ENCODE results near the gene CAMTA1. TPM values are rescaled to one million over a fixed set of nuclear protein-coding genes. Genes with fewer than 3 reads are reported as not detected.

CAMTA1 gene
- polyA plus RNA-seq, 1 donor from 2014 or later = 162 TPM

DNA sequence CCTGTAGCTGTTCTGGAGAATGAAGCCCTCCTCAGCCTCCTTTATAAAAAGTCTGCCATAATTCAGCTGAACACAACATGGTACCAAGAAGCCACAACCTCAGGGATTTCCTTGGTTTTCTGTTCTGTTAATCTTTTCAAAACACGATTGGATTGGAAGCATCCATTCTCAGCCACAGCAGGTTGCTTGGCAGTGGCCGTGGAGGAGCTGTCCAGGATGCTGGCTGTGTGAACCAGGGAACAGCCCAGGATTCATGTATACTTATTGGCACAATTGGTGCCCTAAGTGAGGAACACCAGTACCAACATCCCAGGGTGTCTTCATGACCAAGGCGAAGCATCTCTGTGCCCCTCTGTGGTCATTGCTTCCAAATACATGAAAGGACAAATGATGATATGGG, 393.5 kb downstream of the CAMTA1 start:
- H3K36me3 ChIP-seq (ENCODE audit: insufficient read depth, low read length) = no peaks in the 10 kb centered on the region
- peaks cover 10% of the 10 kb centered on the region for H3K9me3 ChIP-seq (ENCODE audit: low read length)
- no peak overlapping the region for H3K9ac ChIP-seq (ENCODE audit: low read length)
- no peaks in the 10 kb centered on the region for H3F3A ChIP-seq (ENCODE audit: insufficient read depth, low read length, poor library complexity, severe bottlenecking)
- no peak overlapping the region for H3K4me2 ChIP-seq (ENCODE audit: low read length)
- TF ChIP-seq EP300 (conservative IDR thresholded peaks at IDR 0.05; ENCODE audit: poor library complexity, severe bottlenecking) = no peak
- no peaks in the 10 kb centered on the region for H3K79me2 ChIP-seq (replicated peaks; ENCODE audit: insufficient read depth, low read length)
- H3K27me3 ChIP-seq (ENCODE audit: insufficient read depth, low read depth, low read length) = no peaks in the 10 kb centered on the region
- H3K9me2 ChIP-seq (ENCODE audit: insufficient read depth, low read length) = no peaks in the 10 kb centered on the region
- no peak overlapping the region for H3K4me3 ChIP-seq (ENCODE audit: low read length)
- no peak overlapping the region for H2AFZ ChIP-seq (ENCODE audit: low read depth, low read length)
- H4K20me1 ChIP-seq (ENCODE audit: insufficient read depth) = no peaks in the 10 kb centered on the region
- no peak overlapping the region for H3K27ac ChIP-seq (ENCODE audit: low read length)

DNA sequence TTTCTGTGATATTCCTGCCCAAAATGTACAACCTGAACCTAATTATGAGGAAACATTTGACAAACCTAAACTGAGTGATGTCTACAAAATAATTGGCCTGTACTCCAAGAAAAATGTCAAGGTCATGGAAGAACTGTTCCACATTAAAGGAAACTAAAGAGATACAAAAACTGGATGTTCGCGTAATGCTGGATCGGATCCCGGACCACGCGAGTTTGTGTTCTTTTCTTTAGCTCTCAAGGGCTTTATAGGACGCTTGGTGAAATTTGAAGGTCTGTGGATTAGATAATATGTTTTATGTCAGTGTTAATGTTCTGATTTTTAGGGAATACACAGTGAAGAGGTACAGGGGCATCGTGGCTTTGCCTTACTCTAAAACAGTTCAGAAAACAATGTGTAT, 400.5 kb downstream of the CAMTA1 start:
- Histone ChIP-seq H3K4me3 (ENCODE audit: low read length) (no peak overlapping the region), H4K20me1 (ENCODE audit: insufficient read depth) (no peaks in the 10 kb centered on the region), H2AFZ (ENCODE audit: low read depth, low read length) (no peak overlapping the region), H3K79me2 (replicated peaks; ENCODE audit: insufficient read depth, low read length) (no peaks in the 10 kb centered on the region), H3K9me2 (ENCODE audit: insufficient read depth, low read length) (no peaks in the 10 kb centered on the region), H3K9me3 (ENCODE audit: low read length) (peaks cover 10% of the 10 kb centered on the region), H3K27me3 (ENCODE audit: insufficient read depth, low read depth, low read length) (no peaks in the 10 kb centered on the region), H3K27ac (ENCODE audit: low read length) (no peak overlapping the region), H3K4me2 (ENCODE audit: low read length) (no peak overlapping the region), H3F3A (ENCODE audit: insufficient read depth, low read length, poor library complexity, severe bottlenecking) (no peaks in the 10 kb centered on the region), H3K36me3 (ENCODE audit: insufficient read depth, low read length) (no peaks in the 10 kb centered on the region), H3K9ac (ENCODE audit: low read length) (no peak overlapping the region)
- TF ChIP-seq, protein P1, sequence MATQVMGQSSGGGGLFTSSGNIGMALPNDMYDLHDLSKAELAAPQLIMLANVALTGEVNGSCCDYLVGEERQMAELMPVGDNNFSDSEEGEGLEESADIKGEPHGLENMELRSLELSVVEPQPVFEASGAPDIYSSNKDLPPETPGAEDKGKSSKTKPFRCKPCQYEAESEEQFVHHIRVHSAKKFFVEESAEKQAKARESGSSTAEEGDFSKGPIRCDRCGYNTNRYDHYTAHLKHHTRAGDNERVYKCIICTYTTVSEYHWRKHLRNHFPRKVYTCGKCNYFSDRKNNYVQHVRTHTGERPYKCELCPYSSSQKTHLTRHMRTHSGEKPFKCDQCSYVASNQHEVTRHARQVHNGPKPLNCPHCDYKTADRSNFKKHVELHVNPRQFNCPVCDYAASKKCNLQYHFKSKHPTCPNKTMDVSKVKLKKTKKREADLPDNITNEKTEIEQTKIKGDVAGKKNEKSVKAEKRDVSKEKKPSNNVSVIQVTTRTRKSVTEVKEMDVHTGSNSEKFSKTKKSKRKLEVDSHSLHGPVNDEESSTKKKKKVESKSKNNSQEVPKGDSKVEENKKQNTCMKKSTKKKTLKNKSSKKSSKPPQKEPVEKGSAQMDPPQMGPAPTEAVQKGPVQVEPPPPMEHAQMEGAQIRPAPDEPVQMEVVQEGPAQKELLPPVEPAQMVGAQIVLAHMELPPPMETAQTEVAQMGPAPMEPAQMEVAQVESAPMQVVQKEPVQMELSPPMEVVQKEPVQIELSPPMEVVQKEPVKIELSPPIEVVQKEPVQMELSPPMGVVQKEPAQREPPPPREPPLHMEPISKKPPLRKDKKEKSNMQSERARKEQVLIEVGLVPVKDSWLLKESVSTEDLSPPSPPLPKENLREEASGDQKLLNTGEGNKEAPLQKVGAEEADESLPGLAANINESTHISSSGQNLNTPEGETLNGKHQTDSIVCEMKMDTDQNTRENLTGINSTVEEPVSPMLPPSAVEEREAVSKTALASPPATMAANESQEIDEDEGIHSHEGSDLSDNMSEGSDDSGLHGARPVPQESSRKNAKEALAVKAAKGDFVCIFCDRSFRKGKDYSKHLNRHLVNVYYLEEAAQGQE (IDR thresholded peaks at IDR 0.05; ENCODE audit: borderline replicate concordance) = no peak
- TF ChIP-seq RAD21 (conservative IDR thresholded peaks at IDR 0.05) = no peak
- TF ChIP-seq SMC3 (conservative IDR thresholded peaks at IDR 0.05; ENCODE audit: poor library complexity) = no peak
- TF ChIP-seq MXI1 (conservative IDR thresholded peaks at IDR 0.05; ENCODE audit: poor library complexity, severe bottlenecking) = no peak
- TF ChIP-seq POLR2AphosphoS5 (IDR thresholded peaks at IDR 0.05) = no peak
- no peak for TF ChIP-seq EP300 (conservative IDR thresholded peaks at IDR 0.05; ENCODE audit: poor library complexity, severe bottlenecking)
- TF ChIP-seq TAF1 (IDR thresholded peaks at IDR 0.05; ENCODE audit: low read depth) = no peak
- no peak for TF ChIP-seq EZH2 (IDR thresholded peaks at IDR 0.05; ENCODE audit: borderline replicate concordance, insufficient read depth, low read length, poor library complexity, severe bottlenecking)
- TF ChIP-seq, protein P2, sequence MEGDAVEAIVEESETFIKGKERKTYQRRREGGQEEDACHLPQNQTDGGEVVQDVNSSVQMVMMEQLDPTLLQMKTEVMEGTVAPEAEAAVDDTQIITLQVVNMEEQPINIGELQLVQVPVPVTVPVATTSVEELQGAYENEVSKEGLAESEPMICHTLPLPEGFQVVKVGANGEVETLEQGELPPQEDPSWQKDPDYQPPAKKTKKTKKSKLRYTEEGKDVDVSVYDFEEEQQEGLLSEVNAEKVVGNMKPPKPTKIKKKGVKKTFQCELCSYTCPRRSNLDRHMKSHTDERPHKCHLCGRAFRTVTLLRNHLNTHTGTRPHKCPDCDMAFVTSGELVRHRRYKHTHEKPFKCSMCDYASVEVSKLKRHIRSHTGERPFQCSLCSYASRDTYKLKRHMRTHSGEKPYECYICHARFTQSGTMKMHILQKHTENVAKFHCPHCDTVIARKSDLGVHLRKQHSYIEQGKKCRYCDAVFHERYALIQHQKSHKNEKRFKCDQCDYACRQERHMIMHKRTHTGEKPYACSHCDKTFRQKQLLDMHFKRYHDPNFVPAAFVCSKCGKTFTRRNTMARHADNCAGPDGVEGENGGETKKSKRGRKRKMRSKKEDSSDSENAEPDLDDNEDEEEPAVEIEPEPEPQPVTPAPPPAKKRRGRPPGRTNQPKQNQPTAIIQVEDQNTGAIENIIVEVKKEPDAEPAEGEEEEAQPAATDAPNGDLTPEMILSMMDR (IDR thresholded peaks at IDR 0.05; ENCODE audit: poor library complexity, severe bottlenecking) = no peak

All from neural cell (in vitro differentiated cells).